ENCODE data around the gene EIF4E3.
A peak's percentile ranks its signal among the peaks of the same experiment; 100 is the strongest.

EIF4E3 gene

DNA sequence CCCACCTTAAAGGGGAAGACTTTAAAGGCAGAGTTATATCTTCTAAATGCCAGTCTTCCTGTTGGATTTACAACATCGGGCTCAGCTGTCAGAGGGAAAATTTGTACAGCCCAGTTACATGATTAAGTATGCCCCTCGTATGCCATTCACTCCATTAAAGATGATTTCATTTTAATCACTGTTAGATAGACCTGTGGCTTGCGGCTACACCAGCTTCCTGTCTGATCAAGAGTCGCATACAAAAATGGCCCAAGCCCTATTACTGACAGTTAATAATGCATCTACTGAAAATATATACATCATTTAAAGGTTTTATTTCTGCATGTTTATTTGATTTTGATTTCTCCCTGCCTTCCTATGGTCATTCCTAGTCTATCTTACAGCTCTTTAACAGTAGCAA lies 7.1 kb downstream of the EIF4E3 start:
- Histone ChIP-seq H4K20me1 (ENCODE audit: insufficient read depth) (no peaks in the 10 kb centered on the region), H3K9ac (no peak overlapping the region), H3K79me2 (ENCODE audit: insufficient read depth, low read depth) (no peaks in the 10 kb centered on the region), H2AFZ (ENCODE audit: low read depth) (no peak overlapping the region), H3K27me3 (ENCODE audit: insufficient read depth, low read depth) (no peaks in the 10 kb centered on the region), H3K36me3 (ENCODE audit: insufficient read depth) (no peaks in the 10 kb centered on the region), H3K4me2 (no peak overlapping the region), H3K27ac (no peak overlapping the region), H3K4me3 (IDR thresholded peaks at IDR 0.05; ENCODE audit: insufficient read depth, low read depth, low read length) (no peak overlapping the region), H3K4me1 (ENCODE audit: low read depth, poor library complexity, severe bottlenecking) (peaks cover 6% of the 10 kb centered on the region)
- TF ChIP-seq, protein P1, sequence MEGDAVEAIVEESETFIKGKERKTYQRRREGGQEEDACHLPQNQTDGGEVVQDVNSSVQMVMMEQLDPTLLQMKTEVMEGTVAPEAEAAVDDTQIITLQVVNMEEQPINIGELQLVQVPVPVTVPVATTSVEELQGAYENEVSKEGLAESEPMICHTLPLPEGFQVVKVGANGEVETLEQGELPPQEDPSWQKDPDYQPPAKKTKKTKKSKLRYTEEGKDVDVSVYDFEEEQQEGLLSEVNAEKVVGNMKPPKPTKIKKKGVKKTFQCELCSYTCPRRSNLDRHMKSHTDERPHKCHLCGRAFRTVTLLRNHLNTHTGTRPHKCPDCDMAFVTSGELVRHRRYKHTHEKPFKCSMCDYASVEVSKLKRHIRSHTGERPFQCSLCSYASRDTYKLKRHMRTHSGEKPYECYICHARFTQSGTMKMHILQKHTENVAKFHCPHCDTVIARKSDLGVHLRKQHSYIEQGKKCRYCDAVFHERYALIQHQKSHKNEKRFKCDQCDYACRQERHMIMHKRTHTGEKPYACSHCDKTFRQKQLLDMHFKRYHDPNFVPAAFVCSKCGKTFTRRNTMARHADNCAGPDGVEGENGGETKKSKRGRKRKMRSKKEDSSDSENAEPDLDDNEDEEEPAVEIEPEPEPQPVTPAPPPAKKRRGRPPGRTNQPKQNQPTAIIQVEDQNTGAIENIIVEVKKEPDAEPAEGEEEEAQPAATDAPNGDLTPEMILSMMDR (conservative IDR thresholded peaks at IDR 0.05; ENCODE audit: low read depth, low read length) = no peak

GRCh38 chr3:71714595-71714994 lies 10.6 kb downstream of the EIF4E3 start:
- no peaks in the 10 kb centered on the region for H3K4me1 ChIP-seq (ENCODE audit: low read depth, poor library complexity, severe bottlenecking)
- TF ChIP-seq, protein P1 (conservative IDR thresholded peaks at IDR 0.05; ENCODE audit: low read depth, low read length) = no peak
- no peaks in the 10 kb centered on the region for H4K20me1 ChIP-seq (ENCODE audit: insufficient read depth)
- no peak overlapping the region for H2AFZ ChIP-seq (ENCODE audit: low read depth)
- no peak overlapping the region for H3K27ac ChIP-seq
- H3K9ac ChIP-seq = no peak overlapping the region
- no peaks in the 10 kb centered on the region for H3K36me3 ChIP-seq (ENCODE audit: insufficient read depth)
- no peaks in the 10 kb centered on the region for H3K79me2 ChIP-seq (ENCODE audit: insufficient read depth, low read depth)
- H3K4me3 ChIP-seq (IDR thresholded peaks at IDR 0.05; ENCODE audit: insufficient read depth, low read depth, low read length) = no peak overlapping the region
- H3K27me3 ChIP-seq (ENCODE audit: insufficient read depth, low read depth) = no peaks in the 10 kb centered on the region
- H3K4me2 ChIP-seq = no peak overlapping the region

- H3K4me3 ChIP-seq (IDR thresholded peaks at IDR 0.05; ENCODE audit: insufficient read depth, low read depth, low read length) = no peak overlapping the region
- TF ChIP-seq, protein P1 (conservative IDR thresholded peaks at IDR 0.05; ENCODE audit: low read depth, low read length) = no peak
- H3K4me2 ChIP-seq = no peak overlapping the region
- no peaks in the 10 kb centered on the region for H3K4me1 ChIP-seq (ENCODE audit: low read depth, poor library complexity, severe bottlenecking)
- H3K9ac ChIP-seq = no peak overlapping the region
- H2AFZ ChIP-seq (ENCODE audit: low read depth) = no peak overlapping the region
- H3K36me3 ChIP-seq (ENCODE audit: insufficient read depth) = no peaks in the 10 kb centered on the region
- H4K20me1 ChIP-seq (ENCODE audit: insufficient read depth) = no peaks in the 10 kb centered on the region
- no peak overlapping the region for H3K27ac ChIP-seq
- no peaks in the 10 kb centered on the region for H3K79me2 ChIP-seq (ENCODE audit: insufficient read depth, low read depth)
- H3K27me3 ChIP-seq (ENCODE audit: insufficient read depth, low read depth) = no peaks in the 10 kb centered on the region
These were observed 12.2 kb downstream of the EIF4E3 start for GRCh38 chr3:71713041-71713440.

DNA sequence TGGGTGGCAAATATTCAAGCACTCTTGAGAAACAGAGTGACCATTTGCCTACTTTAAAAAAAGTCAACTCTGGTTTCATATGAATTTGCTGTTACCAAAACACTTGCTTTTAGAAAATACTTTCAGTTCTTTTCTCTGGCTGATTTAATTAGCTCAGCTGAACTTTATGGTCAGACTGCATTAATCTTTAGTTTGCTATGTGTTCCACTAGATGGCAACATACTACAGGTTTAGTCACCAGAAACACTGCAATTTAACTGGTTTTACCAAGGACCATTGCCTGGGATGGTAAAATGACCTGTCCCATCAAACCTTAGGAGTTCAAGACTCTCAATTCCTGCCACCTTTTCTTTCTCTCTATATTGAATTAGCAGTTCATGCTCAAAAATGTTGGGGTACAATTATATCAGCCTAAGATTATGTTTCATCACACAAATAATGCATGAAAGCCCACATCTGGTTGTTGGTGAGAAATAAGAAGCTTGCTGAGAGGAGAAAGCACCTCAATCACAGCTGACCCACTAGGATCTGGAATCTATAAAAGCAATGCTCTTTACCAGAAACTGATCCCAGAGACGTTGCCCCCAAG lies 14.2 kb downstream of the EIF4E3 start:
- Histone ChIP-seq H3K4me3 (IDR thresholded peaks at IDR 0.05; ENCODE audit: insufficient read depth, low read depth, low read length) (no peak overlapping the region), H3K27me3 (ENCODE audit: insufficient read depth, low read depth) (no peaks in the 10 kb centered on the region), H3K9ac (no peak overlapping the region), H3K4me2 (no peak overlapping the region), H4K20me1 (ENCODE audit: insufficient read depth) (no peaks in the 10 kb centered on the region), H3K36me3 (ENCODE audit: insufficient read depth) (no peaks in the 10 kb centered on the region), H2AFZ (ENCODE audit: low read depth) (no peak overlapping the region), H3K79me2 (ENCODE audit: insufficient read depth, low read depth) (no peaks in the 10 kb centered on the region), H3K27ac (no peak overlapping the region), H3K4me1 (ENCODE audit: low read depth, poor library complexity, severe bottlenecking) (no peaks in the 10 kb centered on the region)
- TF ChIP-seq, protein P1 (conservative IDR thresholded peaks at IDR 0.05; ENCODE audit: low read depth, low read length) = peak; percentile 57

All from KMS-11 (cell line).